SK-N-SH (cell line): ENCODE measurements around the gene MRPS15. TPM values are rescaled to one million over a fixed set of nuclear protein-coding genes. Genes with fewer than 3 reads are reported as not detected.

Experiments
- CTCF ChIA-PET: fragments of 300-600, 350-600 bp; formaldehyde crosslinking; extraction: SDS; loops from one replicate; lab custom pipeline; 2021; lab: Yijun Ruan, JAX
- POLR2A ChIA-PET: fragments of 350-600 bp; sonication (Branson Sonifier 250); formaldehyde crosslinking; extraction: SDS; loops from one replicate; lab custom pipeline; 2020; ENCODE audit warnings: antibody characterized with exemption, inconsistent platforms; lab: Yijun Ruan, JAX
- DNase-seq: peaks from one replicate; pipeline ENCODE4 v3.0.0; 2012
- H2AFZ ChIP-seq: fragments of 200-600 bp; sonication (generic); 2 replicates; pipeline ENCODE4 v1.8.1; 2016; ENCODE audit warnings: antibody characterized with exemption, mild to moderate bottlenecking, low read depth
- H3F3A ChIP-seq: fragments of 200-600 bp; sonication (generic); replicated peaks from 2 replicates; pipeline ENCODE3; 2016; ENCODE audit warnings: antibody characterized with exemption, mild to moderate bottlenecking; ENCODE audit not compliant: insufficient read depth
- H3K27ac ChIP-seq, 2 experiments: fragments of 200-500 bp in 1 of 2; fragments of 200-600 bp in 1 of 2; sonication (Bioruptor generic) in 1 of 2; sonication (generic), shearing (Covaris generic) in 1 of 2; 2 replicates each; pipeline versions ENCODE4 v1.5.1 to v1.6.1; 2014 to 2016; ENCODE audit warnings: low read depth in 2 of 2, inconsistent platforms in 1 of 2, low read length in 1 of 2, mild to moderate bottlenecking in 1 of 2, mixed read lengths in 1 of 2
- H3K27me3 ChIP-seq: fragments of 200-600 bp; sonication (generic), shearing (Covaris generic); 2 replicates; pipeline ENCODE4 v1.6.1; 2016; ENCODE audit warnings: mixed run types; ENCODE audit not compliant: insufficient read depth
- H3K36me3 ChIP-seq, 2 experiments: fragments of 200-500 bp in 1 of 2; fragments of 200-600 bp in 1 of 2; sonication (Bioruptor generic) in 1 of 2; sonication (generic) in 1 of 2; replicated peaks in 1 of 2; 2 replicates each; pipeline versions ENCODE3 to v1.5.1; 2014 to 2016; ENCODE audit warnings: low read length in 1 of 2, mild to moderate bottlenecking in 1 of 2; ENCODE audit not compliant: insufficient read depth in 2 of 2, control insufficient read depth in 1 of 2
- H3K4me1 ChIP-seq, 2 experiments: fragments of 200-500 bp in 1 of 2; fragments of 200-600 bp in 1 of 2; sonication (Bioruptor generic) in 1 of 2; sonication (generic), shearing (Covaris generic) in 1 of 2; 2 replicates each; pipeline versions ENCODE4 v1.5.1 to v1.6.1; 2014 to 2016; ENCODE audit warnings: low read depth in 1 of 2, low read length in 1 of 2, mixed run types in 1 of 2; ENCODE audit not compliant: insufficient read depth in 2 of 2, control insufficient read depth in 1 of 2
- H3K4me2 ChIP-seq: fragments of 200-600 bp; sonication (generic), shearing (Covaris generic); 2 replicates; pipeline ENCODE4 v1.6.1; 2017; ENCODE audit warnings: mixed run types
- H3K4me3 ChIP-seq, 2 experiments: fragments of 200-500 bp in 1 of 2; fragments of 200-600 bp in 1 of 2; sonication (Bioruptor generic) in 1 of 2; sonication (generic), shearing (Covaris generic) in 1 of 2; 2 replicates each; pipeline versions ENCODE4 v1.5.1 to v1.8.1; 2014 to 2016; ENCODE audit warnings: low read depth in 2 of 2, inconsistent platforms in 1 of 2, low read length in 1 of 2, mild to moderate bottlenecking in 1 of 2, mixed read lengths in 1 of 2, moderate library complexity in 1 of 2
- H3K79me2 ChIP-seq: fragments of 200-600 bp; sonication (generic); 2 replicates; pipeline ENCODE4 v1.8.1; 2017; ENCODE audit warnings: mild to moderate bottlenecking; ENCODE audit not compliant: insufficient read depth
- H3K9ac ChIP-seq: fragments of 200-600 bp; sonication (generic); 2 replicates; pipeline ENCODE4 v1.6.1; 2017; ENCODE audit warnings: mixed run types
- H3K9me2 ChIP-seq: fragments of 200-600 bp; sonication (generic); 2 replicates; pipeline ENCODE4 v1.6.1; 2017; ENCODE audit warnings: mixed run types
- H3K9me3 ChIP-seq: fragments of 200-600 bp; sonication (generic); 2 replicates; pipeline ENCODE4 v1.6.1; 2017; ENCODE audit warnings: mixed run types, mild to moderate bottlenecking, moderate library complexity
- H4K20me1 ChIP-seq: fragments of 200-600 bp; sonication (generic); 2 replicates; pipeline ENCODE4 v1.6.1; 2017; ENCODE audit warnings: mild to moderate bottlenecking, mixed run types; ENCODE audit not compliant: insufficient read depth
- EP300 ChIP-seq, 2 experiments: IDR thresholded peaks; 2 replicates each; pipeline versions ENCODE4 v1.4.0 to v1.6.1; 2012; ENCODE audit warnings: borderline replicate concordance in 1 of 2, low read depth in 1 of 2, low read length in 1 of 2
- GATA2 ChIP-seq: sonication (generic); formaldehyde crosslinking; IDR thresholded peaks from 2 replicates; pipeline ENCODE4 v1.5.0; 2020; ENCODE audit warnings: mild to moderate bottlenecking, missing genetic modification reagents
- JUND ChIP-seq: IDR thresholded peaks from 2 replicates; pipeline ENCODE4 v1.4.0; 2012
- NFIC ChIP-seq: IDR thresholded peaks from 2 replicates; pipeline ENCODE4 v1.4.0; 2012; ENCODE audit warnings: borderline replicate concordance
- POLR2AphosphoS5 ChIP-seq: IDR thresholded peaks from 2 replicates; pipeline ENCODE4 v1.6.1; 2012; ENCODE audit warnings: low read depth, low read length
- SIN3A ChIP-seq: IDR thresholded peaks from 2 replicates; pipeline ENCODE4 v1.6.1; 2012; ENCODE audit warnings: low read depth, mild to moderate bottlenecking, low read length, moderate library complexity, borderline replicate concordance
- TCF12 ChIP-seq: IDR thresholded peaks from 2 replicates; pipeline ENCODE4 v1.4.0; 2012
- TEAD4 ChIP-seq: IDR thresholded peaks from 2 replicates; pipeline ENCODE4 v1.4.0; 2012; ENCODE audit warnings: mild to moderate bottlenecking, borderline replicate concordance; ENCODE audit not compliant: insufficient read depth
- YY1 ChIP-seq: IDR thresholded peaks from 2 replicates; pipeline ENCODE4 v1.4.0; 2012; ENCODE audit warnings: low read depth, mild to moderate bottlenecking
- WGBS: methylation state at CpG from one replicate; pipeline ENCODE4 v1.1.6; 2017; ENCODE audit warnings: low lambda C conversion rate; 5-methylcytosine and 5-hydroxymethylcytosine counted together
- polyA plus RNA-seq, 3 experiments: library from polyadenylated mRNA; depleted of rRNA; stranded (reverse); fragments of >200 nt; gene quantifications; 2 replicates each; pipeline ENCODE4 v1.2.3, GENCODE V29; 2012
- small RNA-seq, 7 experiments: library from RNA; depleted of rRNA; stranded (forward); fragments of <200 nt; gene quantifications; one replicate each; pipeline ENCODE3, GENCODE V24; 2012
- TF ChIP-seq, protein P1 (sequence below): IDR thresholded peaks from 2 replicates; pipeline ENCODE4; 2012
- TF ChIP-seq, protein P2 (sequence below): IDR thresholded peaks from 2 replicates; pipeline ENCODE4 v1.6.1; 2012; ENCODE audit warnings: mild to moderate bottlenecking, low read depth, low read length, moderate library complexity

MRPS15 gene
- polyA plus RNA-seq, 1 of the 3 experiments (the other 2 are of a cell fraction): 75.1 TPM

DNA sequence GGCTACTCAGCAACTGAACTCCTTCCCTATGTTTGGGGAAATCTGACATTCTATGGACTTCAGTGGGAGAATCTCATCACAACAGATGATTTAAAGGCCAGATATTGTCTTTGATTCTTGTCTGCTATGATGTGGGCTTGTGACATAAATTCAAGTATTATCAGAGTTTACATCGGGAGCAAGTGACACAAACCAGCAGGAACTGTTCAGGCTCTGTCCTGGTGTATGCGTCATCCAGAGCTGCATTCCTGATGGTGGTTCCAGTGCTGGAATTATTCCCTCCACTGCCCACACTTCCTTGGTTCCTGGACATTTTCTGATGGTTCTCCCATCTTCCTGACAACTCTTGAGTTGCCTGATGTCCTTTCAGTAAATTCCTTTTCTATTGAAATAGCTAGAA is 55.7 kb downstream of the MRPS15 start (continued):
- TF ChIP-seq, protein P1, sequence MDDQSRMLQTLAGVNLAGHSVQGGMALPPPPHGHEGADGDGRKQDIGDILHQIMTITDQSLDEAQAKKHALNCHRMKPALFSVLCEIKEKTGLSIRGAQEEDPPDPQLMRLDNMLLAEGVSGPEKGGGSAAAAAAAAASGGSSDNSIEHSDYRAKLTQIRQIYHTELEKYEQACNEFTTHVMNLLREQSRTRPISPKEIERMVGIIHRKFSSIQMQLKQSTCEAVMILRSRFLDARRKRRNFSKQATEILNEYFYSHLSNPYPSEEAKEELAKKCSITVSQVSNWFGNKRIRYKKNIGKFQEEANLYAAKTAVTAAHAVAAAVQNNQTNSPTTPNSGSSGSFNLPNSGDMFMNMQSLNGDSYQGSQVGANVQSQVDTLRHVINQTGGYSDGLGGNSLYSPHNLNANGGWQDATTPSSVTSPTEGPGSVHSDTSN: peak; percentile 91
- peak; percentile 17; the same call in 1 of the 2 replicates for TF ChIP-seq NFIC
- TF ChIP-seq YY1: no peak
- TF ChIP-seq POLR2AphosphoS5: peak; percentile 54; the same call in 1 of the 2 replicates
- peak; percentile 61; the same call in 1 of the 2 replicates for TF ChIP-seq SIN3A
- TF ChIP-seq TCF12: peak; percentile 94
- TF ChIP-seq, protein P2, sequence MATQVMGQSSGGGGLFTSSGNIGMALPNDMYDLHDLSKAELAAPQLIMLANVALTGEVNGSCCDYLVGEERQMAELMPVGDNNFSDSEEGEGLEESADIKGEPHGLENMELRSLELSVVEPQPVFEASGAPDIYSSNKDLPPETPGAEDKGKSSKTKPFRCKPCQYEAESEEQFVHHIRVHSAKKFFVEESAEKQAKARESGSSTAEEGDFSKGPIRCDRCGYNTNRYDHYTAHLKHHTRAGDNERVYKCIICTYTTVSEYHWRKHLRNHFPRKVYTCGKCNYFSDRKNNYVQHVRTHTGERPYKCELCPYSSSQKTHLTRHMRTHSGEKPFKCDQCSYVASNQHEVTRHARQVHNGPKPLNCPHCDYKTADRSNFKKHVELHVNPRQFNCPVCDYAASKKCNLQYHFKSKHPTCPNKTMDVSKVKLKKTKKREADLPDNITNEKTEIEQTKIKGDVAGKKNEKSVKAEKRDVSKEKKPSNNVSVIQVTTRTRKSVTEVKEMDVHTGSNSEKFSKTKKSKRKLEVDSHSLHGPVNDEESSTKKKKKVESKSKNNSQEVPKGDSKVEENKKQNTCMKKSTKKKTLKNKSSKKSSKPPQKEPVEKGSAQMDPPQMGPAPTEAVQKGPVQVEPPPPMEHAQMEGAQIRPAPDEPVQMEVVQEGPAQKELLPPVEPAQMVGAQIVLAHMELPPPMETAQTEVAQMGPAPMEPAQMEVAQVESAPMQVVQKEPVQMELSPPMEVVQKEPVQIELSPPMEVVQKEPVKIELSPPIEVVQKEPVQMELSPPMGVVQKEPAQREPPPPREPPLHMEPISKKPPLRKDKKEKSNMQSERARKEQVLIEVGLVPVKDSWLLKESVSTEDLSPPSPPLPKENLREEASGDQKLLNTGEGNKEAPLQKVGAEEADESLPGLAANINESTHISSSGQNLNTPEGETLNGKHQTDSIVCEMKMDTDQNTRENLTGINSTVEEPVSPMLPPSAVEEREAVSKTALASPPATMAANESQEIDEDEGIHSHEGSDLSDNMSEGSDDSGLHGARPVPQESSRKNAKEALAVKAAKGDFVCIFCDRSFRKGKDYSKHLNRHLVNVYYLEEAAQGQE: peak; percentile 75; the same call in 1 of the 2 replicates
- 0 out of 2 replicates have a peak, but pooled peaks have one; percentile 46 for TF ChIP-seq TEAD4
- TF ChIP-seq GATA2 (CRISPR knock-in tag): peak; percentile 70
- TF ChIP-seq JUND: peak; percentile 85
- TF ChIP-seq, all 33 proteins: peak for 14

DNA sequence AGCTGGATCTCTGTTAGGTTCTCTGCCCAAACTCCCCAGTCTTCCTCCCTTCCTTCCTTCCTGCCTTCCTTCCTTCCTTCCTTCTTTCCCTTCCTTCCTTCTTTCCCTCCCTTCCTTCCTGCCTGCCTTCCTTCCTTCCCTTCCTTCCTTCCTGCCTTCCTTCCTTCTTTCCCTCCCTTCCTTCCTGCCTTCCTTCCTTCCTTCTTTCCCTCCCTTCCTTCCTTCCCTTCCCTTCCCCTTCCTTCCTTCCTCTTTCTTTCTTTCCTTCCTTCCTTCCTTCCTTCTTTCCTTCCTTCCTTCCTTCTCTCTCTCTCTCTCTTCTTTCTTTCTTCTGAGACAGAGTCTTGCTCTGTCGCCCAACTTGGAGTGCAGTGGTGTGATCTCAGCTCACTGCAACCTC is 57.7 kb downstream of the MRPS15 start:
- TF ChIP-seq EP300 (IDR thresholded peaks at IDR 0.05; ENCODE audit: borderline replicate concordance in 1 of 2, low read depth in 1 of 2, low read length in 1 of 2): no peak
- 95% methylated on average over 1 of the region's 1 CpG for WGBS
- H3K4me2 ChIP-seq: no peak overlapping the region
- no peaks in the 10 kb centered on the region for H3K27me3 ChIP-seq
- H3K4me3 ChIP-seq: no peak overlapping the region
- no peaks in the 10 kb centered on the region for H3K9me3 ChIP-seq
- ChIA-PET POLR2A (no interaction called here), CTCF (interaction anchor here (1.3 to 1.7 kb wide), 2 partner anchors 10 to 64 kb away, joined by 3 to 4 read pairs; no protein-coding TSS in a partner anchor)
- H3K4me1 ChIP-seq: peaks cover 0 to 4% of the 10 kb centered on the region in 2 experiments; a peak in 1 of 4 replicates
- no peak overlapping the region for H3K9ac ChIP-seq
- no peaks in the 10 kb centered on the region for H3K9me2 ChIP-seq
- no peaks in the 10 kb centered on the region for H3K79me2 ChIP-seq
- H2AFZ ChIP-seq: no peak overlapping the region
- H3K27ac ChIP-seq: no peak overlapping the region
- DNase-seq: no peak
- no peaks in the 10 kb centered on the region for H3K36me3 ChIP-seq
- H3F3A ChIP-seq: peaks cover 13% of the 10 kb centered on the region
- no peaks in the 10 kb centered on the region for H4K20me1 ChIP-seq

Small RNA genes lying within 50 kb of the gene (small RNA-seq; reads per million reads assigned to genes)
- gene SNORA63C: 0 to 2.2 (median 0) reads per million in 7 experiments

Other genes with a start within 250 kb of the MRPS15 start
- gene THRAP3, start 239.9 kb downstream of the MRPS15 start, polyA plus RNA-seq (2012; rRNA removed): 33.7 and 46.1 TPM in 2 replicates
- 1.6 and 1.8 TPM in 2 replicates for gene SH3D21, start 158.0 kb downstream of the MRPS15 start, polyA plus RNA-seq (2012; rRNA removed)
- gene EVA1B, start 140.7 kb downstream of the MRPS15 start, polyA plus RNA-seq (2012; rRNA removed): 34.1 and 38.9 TPM in 2 replicates
- gene STK40, start 78.5 kb downstream of the MRPS15 start, polyA plus RNA-seq (2012; rRNA removed): 39.0 and 43.3 TPM in 2 replicates
- gene LSM10, start 66.5 kb downstream of the MRPS15 start, polyA plus RNA-seq (2012; rRNA removed): 87.5 and 96.8 TPM in 2 replicates
- 11.9 and 15.2 TPM in 2 replicates for gene OSCP1, start 13.9 kb downstream of the MRPS15 start, polyA plus RNA-seq (2012; rRNA removed)
- gene CSF3R, start 18.5 kb upstream of the MRPS15 start, polyA plus RNA-seq (2012; rRNA removed): not detected in 2 replicates